Parathyroid adenoma (tissue), 2 donors: ENCODE data around the gene CFAP299.

Source experiments
- H2AFZ ChIP-seq: fragments of 300-600 bp; sonication (generic); one replicate; pipeline ENCODE4 v1.7.0; 2017; ENCODE audit warnings: antibody characterized with exemption, mild to moderate bottlenecking
- H3K27ac ChIP-seq: fragments of 300-600 bp; sonication (generic); one replicate; pipeline ENCODE4 v1.7.0; 2017
- H3K27me3 ChIP-seq: fragments of 300-600 bp; sonication (generic); one replicate; pipeline ENCODE4 v1.7.0; 2017; ENCODE audit warnings: low read length; ENCODE audit not compliant: control insufficient read depth, insufficient read depth
- H3K36me3 ChIP-seq: fragments of 300-600 bp; sonication (generic); one replicate; pipeline ENCODE4 v1.7.0; 2017; ENCODE audit warnings: low read length; ENCODE audit not compliant: control insufficient read depth, insufficient read depth
- H3K4me1 ChIP-seq: fragments of 300-600 bp; sonication (generic); one replicate; pipeline ENCODE4 v1.7.0; 2017; ENCODE audit warnings: control low read depth
- H3K4me2 ChIP-seq: fragments of 300-600 bp; sonication (generic); one replicate; pipeline ENCODE4 v1.7.0; 2017; ENCODE audit warnings: low read length
- H3K4me3 ChIP-seq: fragments of 300-600 bp; sonication (generic); one replicate; pipeline ENCODE4 v1.7.0; 2017; ENCODE audit warnings: low read depth, low read length
- H3K79me2 ChIP-seq: fragments of 300-600 bp; sonication (generic); one replicate; pipeline ENCODE4 v1.7.0; 2017; ENCODE audit warnings: control low read depth
- H3K9ac ChIP-seq: fragments of 300-600 bp; sonication (generic); one replicate; pipeline ENCODE4 v1.7.0; 2017; ENCODE audit warnings: mild to moderate bottlenecking
- H3K9me3 ChIP-seq: fragments of 300-600 bp; sonication (generic); one replicate; pipeline ENCODE4 v1.7.0; 2017; ENCODE audit warnings: low read length; ENCODE audit not compliant: control insufficient read depth
- TF ChIP-seq, protein P1 (sequence below): fragments of 300-600 bp; sonication (generic); IDR thresholded peaks from one replicate; pipeline ENCODE4 v1.7.0; 2017; ENCODE audit warnings: antibody characterized with exemption, mild to moderate bottlenecking
- donor health status: primary hyperparathyroidism.

Gene CFAP299

DNA sequence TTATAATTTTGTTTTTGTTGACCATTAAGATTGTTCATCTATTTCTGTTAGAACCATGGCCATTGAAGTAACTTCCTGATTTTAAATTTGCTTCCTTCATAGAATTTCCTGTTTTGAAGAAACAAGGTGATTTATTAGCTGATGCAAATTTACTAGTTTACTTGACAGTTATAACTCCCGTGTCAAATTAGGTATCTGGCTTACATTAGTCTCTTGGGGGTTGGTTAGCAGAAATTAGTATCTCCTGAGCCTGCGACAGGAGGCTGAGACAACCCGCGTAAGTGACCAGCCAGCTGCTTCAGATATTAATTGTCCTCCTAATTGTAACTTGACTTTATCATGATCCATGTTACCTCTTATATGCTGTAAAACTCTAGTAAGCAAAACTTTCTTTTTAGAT, 154.3 kb downstream of the CFAP299 start:
- Histone ChIP-seq H3K4me2 (no peak overlapping the region), H3K4me3 (no peak overlapping the region), H3K4me1 (no peaks in the 10 kb centered on the region), H3K79me2 (no peaks in the 10 kb centered on the region), H3K27ac (no peak overlapping the region), H3K9ac (no peak overlapping the region), H3K9me3 (no peaks in the 10 kb centered on the region), H3K27me3 (no peaks in the 10 kb centered on the region), H2AFZ (no peak overlapping the region), H3K36me3 (no peaks in the 10 kb centered on the region)
- TF ChIP-seq, protein P1, sequence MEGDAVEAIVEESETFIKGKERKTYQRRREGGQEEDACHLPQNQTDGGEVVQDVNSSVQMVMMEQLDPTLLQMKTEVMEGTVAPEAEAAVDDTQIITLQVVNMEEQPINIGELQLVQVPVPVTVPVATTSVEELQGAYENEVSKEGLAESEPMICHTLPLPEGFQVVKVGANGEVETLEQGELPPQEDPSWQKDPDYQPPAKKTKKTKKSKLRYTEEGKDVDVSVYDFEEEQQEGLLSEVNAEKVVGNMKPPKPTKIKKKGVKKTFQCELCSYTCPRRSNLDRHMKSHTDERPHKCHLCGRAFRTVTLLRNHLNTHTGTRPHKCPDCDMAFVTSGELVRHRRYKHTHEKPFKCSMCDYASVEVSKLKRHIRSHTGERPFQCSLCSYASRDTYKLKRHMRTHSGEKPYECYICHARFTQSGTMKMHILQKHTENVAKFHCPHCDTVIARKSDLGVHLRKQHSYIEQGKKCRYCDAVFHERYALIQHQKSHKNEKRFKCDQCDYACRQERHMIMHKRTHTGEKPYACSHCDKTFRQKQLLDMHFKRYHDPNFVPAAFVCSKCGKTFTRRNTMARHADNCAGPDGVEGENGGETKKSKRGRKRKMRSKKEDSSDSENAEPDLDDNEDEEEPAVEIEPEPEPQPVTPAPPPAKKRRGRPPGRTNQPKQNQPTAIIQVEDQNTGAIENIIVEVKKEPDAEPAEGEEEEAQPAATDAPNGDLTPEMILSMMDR, result no peak

DNA sequence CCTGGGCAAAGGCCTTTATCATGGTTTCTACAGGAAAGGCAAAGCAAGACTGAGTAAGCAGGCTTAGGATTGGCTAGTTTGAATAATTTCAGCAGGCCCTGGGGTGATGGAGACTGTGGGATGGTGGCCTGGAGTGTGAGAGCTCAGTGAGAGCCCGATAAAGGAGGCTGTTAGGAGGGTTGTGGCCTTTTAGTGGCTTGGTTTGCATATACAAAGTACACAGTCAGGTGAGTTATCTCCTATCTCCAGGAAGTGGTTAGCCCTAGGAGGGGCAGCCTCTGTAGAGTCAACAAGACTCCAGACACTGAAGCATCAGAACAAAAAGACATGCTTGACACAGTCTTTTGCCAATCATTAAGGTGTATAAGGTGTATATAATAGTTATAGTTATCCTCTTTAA, 157.2 kb downstream of the CFAP299 start:
- no peaks in the 10 kb centered on the region for H3K9me3 ChIP-seq
- no peak overlapping the region for H3K27ac ChIP-seq
- TF ChIP-seq, protein P1, result no peak
- no peak overlapping the region for H3K4me3 ChIP-seq
- H3K9ac ChIP-seq, result no peak overlapping the region
- no peak overlapping the region for H3K4me2 ChIP-seq
- no peaks in the 10 kb centered on the region for H3K27me3 ChIP-seq
- no peaks in the 10 kb centered on the region for H3K4me1 ChIP-seq
- H2AFZ ChIP-seq, result no peak overlapping the region
- H3K36me3 ChIP-seq, result no peaks in the 10 kb centered on the region
- no peaks in the 10 kb centered on the region for H3K79me2 ChIP-seq

DNA sequence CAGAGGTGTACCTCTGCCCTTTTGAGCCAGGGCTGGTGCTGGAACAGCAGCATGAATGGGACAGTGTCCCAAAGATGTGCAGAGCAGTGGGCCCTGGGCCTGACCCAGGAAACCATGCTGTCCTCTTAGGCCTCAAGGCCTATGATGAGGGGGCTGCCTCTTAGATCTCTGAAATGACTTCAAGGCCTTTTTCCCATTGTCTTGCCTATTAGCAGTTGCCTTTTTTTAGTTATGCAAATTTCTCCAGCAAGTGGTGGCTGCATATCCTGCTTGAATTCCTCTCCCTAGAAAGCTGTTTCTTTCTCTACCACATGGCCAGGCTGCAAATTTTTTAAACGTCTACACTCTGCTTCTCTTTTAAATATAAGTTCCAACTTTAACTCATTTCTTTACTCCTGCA, 160.3 kb downstream of the CFAP299 start:
- no peaks in the 10 kb centered on the region for H3K27me3 ChIP-seq

DNA sequence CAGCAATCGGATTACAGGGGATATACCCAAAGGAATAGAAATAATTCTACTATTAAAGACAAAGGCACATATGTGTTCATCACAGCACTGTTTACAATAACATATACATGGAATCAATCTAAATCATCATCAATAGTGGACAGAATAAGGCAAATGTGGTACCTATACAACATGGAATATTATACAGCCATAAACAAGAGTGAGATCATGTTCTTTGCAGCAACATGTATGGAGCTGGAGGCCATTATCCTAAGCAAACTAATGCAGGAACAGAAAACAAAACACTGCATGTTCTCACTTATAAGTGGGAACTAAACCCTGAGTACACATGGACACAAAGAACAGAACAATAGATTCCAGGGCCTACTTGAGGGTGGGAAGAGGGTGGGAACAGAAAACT, 163.2 kb downstream of the CFAP299 start:
- Histone ChIP-seq H2AFZ (no peak overlapping the region), H3K27me3 (no peaks in the 10 kb centered on the region), H3K27ac (no peak overlapping the region), H3K36me3 (no peaks in the 10 kb centered on the region), H3K9me3 (no peaks in the 10 kb centered on the region), H3K79me2 (no peaks in the 10 kb centered on the region), H3K9ac (no peak overlapping the region), H3K4me1 (no peaks in the 10 kb centered on the region), H3K4me2 (no peak overlapping the region), H3K4me3 (no peak overlapping the region)
- TF ChIP-seq, protein P1, result no peak

More for the DNA sequence above, 160.3 kb downstream of the CFAP299 start:
- H3K9me3 ChIP-seq, result no peaks in the 10 kb centered on the region
- H3K4me3 ChIP-seq, result no peak overlapping the region
- H3K79me2 ChIP-seq, result no peaks in the 10 kb centered on the region
- H3K9ac ChIP-seq, result no peak overlapping the region
- no peak overlapping the region for H2AFZ ChIP-seq
- no peaks in the 10 kb centered on the region for H3K36me3 ChIP-seq
- no peak overlapping the region for H3K27ac ChIP-seq
- no peak overlapping the region for H3K4me2 ChIP-seq
- TF ChIP-seq, protein P1, result no peak
- no peaks in the 10 kb centered on the region for H3K4me1 ChIP-seq

DNA sequence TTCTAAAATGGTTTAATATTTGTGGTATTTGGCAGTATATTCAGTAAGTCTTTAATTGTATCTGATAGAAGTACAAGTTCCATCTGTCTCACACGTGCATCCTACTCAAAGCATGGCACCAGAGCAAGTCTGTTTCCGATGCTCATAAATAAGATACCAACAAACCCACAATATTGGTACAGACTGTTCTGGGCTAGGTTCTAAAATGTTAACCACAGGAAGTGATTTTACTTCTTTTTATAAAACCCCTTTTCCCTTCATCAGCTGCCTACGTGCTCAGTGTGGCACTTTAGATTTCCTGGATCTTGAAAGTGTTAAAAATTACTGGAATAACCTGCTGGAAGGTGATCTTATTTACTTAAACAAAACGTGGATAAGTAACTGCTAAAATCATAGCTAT, 165.1 kb downstream of the CFAP299 start:
- H3K9me3 ChIP-seq, result no peaks in the 10 kb centered on the region
- H2AFZ ChIP-seq, result no peak overlapping the region
- TF ChIP-seq, protein P1, result no peak
- H3K4me3 ChIP-seq, result no peak overlapping the region
- H3K9ac ChIP-seq, result no peak overlapping the region
- no peaks in the 10 kb centered on the region for H3K27me3 ChIP-seq
- H3K4me1 ChIP-seq, result no peaks in the 10 kb centered on the region
- no peak overlapping the region for H3K27ac ChIP-seq
- H3K36me3 ChIP-seq, result no peaks in the 10 kb centered on the region
- H3K79me2 ChIP-seq, result no peaks in the 10 kb centered on the region
- no peak overlapping the region for H3K4me2 ChIP-seq
